LoVo (cell line): ENCODE measurements around the gene NLRP7.
"Not testable (repeated sequence)": the region's sequence is repeated elsewhere in the genome, so short reads cannot be mapped to it uniquely, and the experiment has no call there.

Experiments used
- DNase-seq: peaks from one replicate; pipeline ENCODE4 v3.0.0-alpha.2; 2016; ENCODE audit warnings: low spot score

The NLRP7 gene

DNA sequence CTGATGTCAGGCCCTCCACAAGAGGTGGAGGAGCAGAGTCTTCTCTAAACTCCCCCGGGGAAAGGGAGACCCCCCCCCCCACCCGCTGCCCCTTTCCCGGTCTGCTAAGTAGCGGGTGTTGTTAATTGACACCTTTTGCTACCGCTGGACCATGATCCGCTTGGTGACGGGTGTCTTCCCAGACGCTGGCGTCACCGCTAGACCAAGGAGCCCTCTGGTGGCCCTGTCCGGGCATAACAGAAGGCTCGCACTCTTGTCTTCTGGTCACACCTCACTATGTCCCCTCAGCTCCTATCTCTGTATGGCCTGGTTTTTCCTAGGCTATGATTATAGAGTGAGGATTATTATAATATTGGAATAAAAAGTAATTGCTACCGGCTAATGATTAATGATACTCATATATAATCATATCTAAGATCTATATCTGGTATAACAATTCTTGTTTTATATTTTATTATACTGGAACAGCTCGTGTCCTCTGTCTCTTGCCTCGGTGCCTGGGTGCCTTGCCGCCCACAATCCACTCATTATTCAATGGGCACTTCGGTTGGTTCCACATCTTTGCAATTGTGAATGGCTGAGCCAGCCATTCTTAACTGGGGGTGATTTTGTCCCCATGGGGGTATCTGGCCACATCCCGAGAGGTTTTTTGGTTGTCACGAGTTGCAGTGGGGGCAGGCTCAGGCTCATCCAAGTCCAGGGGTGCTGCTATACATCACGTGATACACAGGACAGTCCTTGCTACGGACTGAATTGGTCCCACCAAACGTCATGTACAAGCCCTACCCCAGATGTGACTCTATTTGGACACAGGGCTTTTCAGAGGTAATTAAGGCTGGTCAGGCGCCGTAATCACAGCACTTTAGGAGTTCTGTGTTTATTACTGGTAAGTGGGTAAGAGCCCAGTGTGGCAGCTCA, 27.4 kb downstream of the NLRP7 start:
- DNase-seq = not testable (repeated sequence)

DNA sequence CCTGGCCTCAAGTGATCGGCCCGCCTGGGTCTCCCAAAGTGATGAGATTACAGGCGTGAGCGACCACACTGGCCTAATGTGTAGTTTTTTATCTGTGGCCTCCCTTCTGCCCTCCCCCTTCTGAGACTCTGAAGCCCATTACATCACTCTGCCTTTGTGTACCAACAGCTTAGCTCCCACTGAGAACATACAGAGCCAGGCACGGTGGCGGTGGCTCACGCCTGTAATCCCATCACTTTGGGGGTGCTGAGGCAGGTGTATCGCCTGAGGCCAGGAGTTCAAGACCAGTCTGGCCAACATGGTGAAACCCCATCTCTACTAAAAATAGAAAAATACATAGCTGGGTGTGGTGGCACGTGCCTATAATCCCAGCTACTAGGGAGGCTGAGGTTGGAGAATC, 28.8 kb downstream of the NLRP7 start:
- DNase-seq = no peak

- no peak for DNase-seq
These were observed 30.5 kb downstream of the NLRP7 start for GRCh38 chr19:54916822-54917221.

- not testable (repeated sequence) for DNase-seq
These were observed 39.4 kb downstream of the NLRP7 start for GRCh38 chr19:54907899-54908298.

DNA sequence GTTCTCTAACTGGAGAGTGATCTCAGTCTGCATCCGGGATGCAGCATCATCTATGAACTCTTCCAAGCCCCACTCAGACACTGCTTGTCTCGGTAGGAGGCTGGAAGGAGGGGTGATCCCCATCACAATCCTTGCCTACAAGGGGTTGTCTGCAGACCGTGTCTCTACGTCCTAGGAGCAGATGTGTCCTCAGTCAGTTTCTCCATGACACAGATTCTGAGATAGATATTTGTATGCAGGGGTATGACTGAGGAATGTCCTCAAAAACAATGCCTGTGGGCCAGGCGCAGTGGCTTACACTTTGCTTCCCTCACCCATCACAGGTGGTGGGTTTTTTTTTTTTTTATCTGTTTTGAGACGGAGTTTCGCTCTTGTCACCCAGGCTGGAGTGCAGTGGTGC, 40.5 kb downstream of the NLRP7 start:
- DNase-seq = no peak

- DNase-seq = no peak
These were observed 41.4 kb downstream of the NLRP7 start, which contains the start of gene NCR1 for GRCh38 chr19:54905803-54906511. Gene NCR1, plus strand, starts transcription at chr19:54906148. Its CDS starts 40 bp downstream, at chr19:54906188.

- DNase-seq = no peak
These were observed 41.9 kb downstream of the NLRP7 start for GRCh38 chr19:54905421-54905802.

GRCh38 chr19:54904261-54904660, 43.1 kb downstream of the NLRP7 start:
- DNase-seq = not testable (repeated sequence)

GRCh38 chr19:54903303-54903702, 44.0 kb downstream of the NLRP7 start:
- no peak for DNase-seq

GRCh38 chr19:54902061-54902460, 45.3 kb downstream of the NLRP7 start:
- no peak for DNase-seq

DNA sequence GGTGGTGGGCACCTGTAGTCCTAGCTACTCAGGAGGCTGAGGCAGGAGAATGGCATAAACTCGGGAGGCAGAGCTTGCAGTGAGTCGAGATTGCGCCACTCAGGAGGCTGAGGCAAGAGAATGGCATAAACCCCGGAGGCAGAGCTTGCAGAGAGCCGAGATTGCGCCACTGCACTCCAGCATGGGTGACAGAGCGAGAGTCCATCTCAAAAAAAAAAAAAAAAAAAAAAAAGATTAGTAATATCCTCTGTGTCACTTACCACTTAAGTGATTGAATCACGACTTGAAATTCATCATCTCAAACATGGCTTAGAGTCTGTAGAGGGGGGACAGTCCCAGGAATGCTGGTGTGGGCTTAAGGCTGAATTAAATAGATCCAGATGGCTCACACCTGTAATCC, 46.2 kb downstream of the NLRP7 start:
- not testable (repeated sequence) for DNase-seq

DNA sequence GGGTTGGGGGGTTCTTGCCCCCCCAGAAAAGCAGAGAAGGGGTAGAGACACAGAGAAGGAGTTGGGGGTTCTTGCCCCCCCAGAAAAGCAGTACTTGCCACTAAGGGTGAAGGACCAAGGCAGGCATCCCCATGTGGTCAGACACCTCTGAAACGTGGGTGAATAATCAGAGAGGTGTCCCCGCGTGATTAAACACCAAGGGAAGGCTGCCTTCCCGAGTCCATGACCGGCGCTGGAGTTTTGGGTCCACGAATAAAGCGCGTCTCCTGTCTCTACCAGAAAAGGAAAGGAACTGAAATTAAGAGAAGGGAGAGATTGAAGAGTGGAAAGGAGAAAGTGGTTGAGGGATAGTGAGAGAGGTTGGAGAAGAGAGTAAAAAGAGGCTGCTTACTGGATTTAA, 47.7 kb downstream of the NLRP7 start:
- DNase-seq = not testable (repeated sequence)

DNA sequence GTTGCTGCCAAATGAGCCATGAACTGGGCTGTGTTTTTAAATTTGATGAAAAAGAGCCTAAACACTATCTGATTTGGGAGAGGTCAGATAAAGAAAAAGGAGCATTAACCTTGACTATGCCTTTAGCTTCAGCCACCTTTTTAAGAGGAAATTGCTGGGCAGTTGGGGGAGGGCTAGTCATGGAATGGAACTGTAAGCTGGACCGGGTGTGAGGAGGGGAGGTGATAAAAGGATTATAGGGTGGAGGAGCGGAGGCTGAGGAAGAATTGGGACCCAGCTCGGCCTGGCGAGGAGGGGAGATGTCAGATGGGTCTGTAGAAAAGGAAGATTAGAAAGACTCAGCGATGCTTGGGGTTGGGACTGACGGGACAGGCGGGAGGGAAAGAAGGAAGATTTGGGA, 48.6 kb downstream of the NLRP7 start:
- not testable (repeated sequence) for DNase-seq

GRCh38 chr19:54896036-54896435, 51.3 kb downstream of the NLRP7 start:
- no peak for DNase-seq

- not testable (repeated sequence) for DNase-seq
These were observed 53.2 kb downstream of the NLRP7 start for GRCh38 chr19:54894106-54894505.

GRCh38 chr19:54893406-54893805, 53.9 kb downstream of the NLRP7 start:
- peak; percentile 69 for DNase-seq

GRCh38 chr19:54889566-54889965, 57.8 kb downstream of the NLRP7 start:
- no peak for DNase-seq

DNA sequence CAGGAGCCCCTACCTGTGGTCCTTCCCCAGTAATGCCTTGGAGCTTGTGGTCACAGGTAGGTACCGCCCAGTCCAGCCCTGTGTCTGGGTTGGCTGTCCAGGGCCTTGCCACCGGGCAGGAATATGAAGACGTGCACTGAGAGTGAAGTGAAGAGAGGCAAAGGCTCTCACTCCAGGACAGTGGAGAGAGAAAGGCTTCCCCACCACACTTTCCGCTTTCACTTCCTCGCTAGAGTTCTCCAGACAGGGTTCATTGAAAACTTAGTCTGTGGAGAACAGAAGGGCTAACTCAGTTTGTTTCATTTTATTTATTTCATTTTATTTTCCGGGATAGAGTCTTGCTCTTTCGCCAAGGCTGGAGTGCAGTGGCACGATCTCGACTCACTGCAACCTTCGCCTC, 59.1 kb downstream of the NLRP7 start:
- no peak for DNase-seq

DNA sequence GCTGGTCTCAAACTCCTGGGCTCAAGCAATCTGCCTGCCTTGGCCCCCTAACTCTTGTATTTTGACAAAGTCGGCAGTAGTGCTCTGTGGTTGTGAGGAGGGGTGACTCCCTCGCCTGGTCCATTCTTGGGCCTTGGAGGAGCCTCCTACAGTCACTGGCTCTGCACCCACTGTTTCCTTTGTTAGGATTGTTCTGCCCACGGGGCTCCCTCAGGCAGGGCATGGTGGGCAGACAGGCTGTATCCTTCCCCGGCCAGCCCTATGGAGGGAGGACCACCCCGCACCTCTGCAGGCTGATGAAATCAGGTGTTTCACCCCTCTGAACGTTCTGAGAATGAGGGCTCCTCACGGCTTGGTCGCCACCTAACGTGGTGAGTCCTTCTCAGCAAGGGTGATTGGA, 64.1 kb downstream of the NLRP7 start:
- no peak for DNase-seq

DNA sequence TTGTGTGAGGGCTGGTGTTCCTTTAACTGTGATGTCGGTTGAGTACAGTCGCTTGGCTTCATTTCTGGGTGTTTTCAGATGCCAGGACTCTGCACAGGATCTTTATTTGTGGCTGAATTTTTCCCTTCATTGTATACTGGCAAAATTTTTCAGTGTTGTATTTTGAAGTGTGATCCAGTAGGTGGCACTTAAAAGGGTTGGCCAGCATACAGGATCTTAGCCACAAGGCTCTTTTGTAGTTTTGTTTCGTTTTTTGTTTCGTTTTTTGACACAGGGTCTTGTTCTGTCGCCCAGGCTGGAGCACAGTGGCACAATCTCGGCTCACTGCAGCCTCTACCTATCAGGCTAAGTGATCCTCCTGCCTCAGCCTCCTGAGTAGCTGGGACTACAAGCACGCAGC, 64.6 kb downstream of the NLRP7 start:
- DNase-seq = no peak

DNA sequence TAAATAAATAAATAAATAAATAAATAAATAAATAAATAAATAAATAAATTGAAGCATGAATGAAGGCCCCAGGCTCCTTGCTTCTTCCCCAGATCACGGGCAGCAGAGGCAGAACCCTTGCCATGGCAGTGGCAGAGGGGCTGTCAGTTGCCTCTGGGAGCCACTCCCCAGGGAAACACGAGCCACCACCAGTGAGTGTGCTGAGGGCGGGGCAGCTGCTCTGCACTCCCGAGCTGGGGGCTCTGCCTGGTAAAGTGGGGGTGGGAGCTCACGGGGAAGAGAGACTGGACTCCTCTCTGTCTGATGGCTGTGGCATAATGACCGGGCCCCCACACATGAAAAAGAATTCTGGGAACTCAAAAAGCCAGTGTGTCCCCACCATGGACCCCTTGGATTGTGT, 65.4 kb downstream of the NLRP7 start:
- DNase-seq = no peak

DNA sequence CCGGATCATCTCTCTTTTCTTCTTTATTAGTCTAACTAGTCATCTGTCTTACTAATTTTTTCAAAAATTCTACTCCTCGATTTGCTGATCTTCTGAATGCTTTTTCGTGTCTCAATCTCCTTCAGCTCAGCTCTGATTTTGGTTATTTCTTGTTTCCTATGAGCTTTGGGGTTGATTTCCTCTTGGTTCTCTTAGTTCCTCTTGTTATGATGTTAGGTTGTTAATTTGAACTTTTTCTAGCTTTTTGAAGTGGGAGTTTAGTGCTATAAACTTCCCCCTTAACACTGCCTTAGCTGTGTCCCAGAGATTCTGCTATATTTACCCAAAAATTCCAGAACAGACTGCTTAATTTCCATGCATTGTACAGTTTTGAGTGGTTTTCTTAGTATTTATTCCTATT, 69.9 kb downstream of the NLRP7 start:
- DNase-seq = no peak

GRCh38 chr19:54875506-54875905, 71.8 kb downstream of the NLRP7 start:
- no peak for DNase-seq
